OCI-M2 (cell line): Measurements from ENCODE around the gene PCDHB12.
"Not testable (repeated sequence)": the region's sequence is repeated elsewhere in the genome, so short reads cannot be mapped to it uniquely, and the experiment has no call there.

Experiments
- DNase-seq: peaks from one replicate; lab custom pipeline; 2025; ENCODE audit not compliant: unreplicated experiment; lab: John Stamatoyannopoulos, UW

The PCDHB12 gene

GRCh38 chr5:141208478-141208877, at the start of gene PCDHB12:
TSS of gene PCDHB12 (plus strand) at chr5:141208719. CDS start at chr5:141208908, 189 bp downstream.
- no peak for DNase-seq

DNA sequence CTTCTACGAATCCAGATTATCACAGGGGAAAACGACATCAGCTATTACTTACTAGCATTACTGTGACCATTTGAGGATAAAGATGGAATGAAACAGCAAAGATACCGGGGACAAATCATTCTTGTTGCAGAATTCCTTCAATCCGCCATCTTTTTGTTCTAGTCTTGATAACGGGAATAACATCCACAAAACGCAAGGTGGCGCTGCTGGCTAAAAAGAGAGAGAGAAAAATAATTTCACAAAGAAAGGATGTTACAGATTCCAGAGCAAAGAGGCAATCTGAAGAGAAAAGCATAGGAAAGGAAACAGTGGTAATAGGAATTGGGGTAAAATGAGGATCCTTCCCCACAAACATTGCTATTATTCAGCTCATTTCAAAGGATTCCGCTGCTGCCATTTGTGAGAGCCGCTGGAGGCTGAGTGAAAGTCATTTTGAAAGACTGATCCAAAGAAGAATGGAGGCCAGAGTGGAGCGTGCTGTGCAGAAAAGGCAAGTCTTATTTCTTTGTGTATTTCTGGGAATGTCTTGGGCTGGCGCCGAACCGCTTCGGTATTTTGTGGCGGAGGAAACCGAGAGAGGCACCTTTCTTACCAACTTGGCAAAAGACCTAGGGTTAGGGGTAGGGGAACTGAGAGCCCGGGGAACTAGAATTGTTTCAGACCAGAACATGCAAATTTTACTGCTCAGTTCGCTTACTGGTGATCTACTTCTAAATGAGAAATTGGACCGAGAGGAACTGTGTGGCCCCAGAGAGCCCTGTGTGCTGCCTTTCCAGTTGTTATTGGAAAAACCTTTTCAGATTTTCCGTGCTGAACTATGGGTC, 35.9 kb upstream of the PCDHB12 start, which contains the start of gene PCDHB7:
PCDHB7 (plus strand) TSS at position 264 of the 824 bp plus-strand sequence; CDS start at position 456, 192 bp downstream.
- no peak for DNase-seq

DNA sequence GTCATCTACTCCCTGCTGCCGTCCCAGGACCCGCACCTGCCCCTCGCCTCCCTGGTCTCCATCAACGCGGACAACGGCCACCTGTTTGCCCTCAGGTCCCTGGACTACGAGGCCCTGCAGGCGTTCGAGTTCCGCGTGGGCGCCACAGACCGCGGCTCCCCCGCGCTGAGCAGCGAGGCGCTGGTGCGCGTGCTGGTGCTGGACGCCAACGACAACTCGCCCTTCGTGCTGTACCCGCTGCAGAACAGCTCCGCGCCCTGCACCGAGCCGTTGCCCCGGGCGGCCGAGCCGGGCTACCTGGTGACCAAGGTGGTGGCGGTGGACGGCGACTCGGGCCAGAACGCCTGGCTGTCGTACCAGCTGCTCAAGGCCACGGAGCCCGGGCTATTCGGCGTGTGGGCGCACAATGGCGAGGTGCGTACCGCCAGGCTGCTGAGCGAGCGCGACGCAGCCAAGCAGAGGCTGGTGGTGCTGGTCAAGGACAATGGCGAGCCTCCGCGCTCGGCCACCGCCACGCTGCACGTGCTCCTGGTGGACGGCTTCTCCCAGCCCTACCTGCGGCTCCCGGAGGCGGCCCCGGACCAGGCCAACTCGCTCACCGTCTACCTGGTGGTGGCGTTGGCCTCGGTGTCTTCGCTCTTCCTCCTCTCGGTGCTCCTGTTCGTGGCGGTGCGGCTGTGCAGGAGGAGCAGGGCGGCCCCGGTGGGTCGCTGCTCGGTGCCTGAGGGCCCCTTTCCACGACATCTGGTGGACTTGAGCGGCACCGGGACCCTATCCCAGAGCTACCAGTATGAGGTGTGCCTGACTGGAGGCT, 34.0 kb upstream of the PCDHB12 start:
- not testable (repeated sequence) for DNase-seq

DNA sequence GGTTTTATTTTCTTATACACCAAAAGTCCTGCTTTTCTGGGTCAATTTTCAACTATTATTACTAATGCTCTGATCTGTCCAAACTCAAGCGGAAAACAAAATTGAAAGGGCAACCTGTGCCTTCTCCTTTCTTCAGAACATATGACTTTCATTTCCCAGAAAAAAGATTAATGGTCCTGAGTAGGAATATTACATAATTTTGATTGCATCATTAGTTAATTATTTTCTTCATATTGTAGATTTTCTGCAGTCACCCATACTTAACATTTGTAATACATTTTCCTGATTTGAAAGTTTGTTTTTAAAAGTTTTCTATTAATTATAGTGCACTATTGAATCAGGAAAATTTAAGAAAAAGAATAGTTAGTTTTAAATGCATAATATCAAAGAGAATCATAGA, 32.6 kb upstream of the PCDHB12 start:
- DNase-seq, result no peak

DNA sequence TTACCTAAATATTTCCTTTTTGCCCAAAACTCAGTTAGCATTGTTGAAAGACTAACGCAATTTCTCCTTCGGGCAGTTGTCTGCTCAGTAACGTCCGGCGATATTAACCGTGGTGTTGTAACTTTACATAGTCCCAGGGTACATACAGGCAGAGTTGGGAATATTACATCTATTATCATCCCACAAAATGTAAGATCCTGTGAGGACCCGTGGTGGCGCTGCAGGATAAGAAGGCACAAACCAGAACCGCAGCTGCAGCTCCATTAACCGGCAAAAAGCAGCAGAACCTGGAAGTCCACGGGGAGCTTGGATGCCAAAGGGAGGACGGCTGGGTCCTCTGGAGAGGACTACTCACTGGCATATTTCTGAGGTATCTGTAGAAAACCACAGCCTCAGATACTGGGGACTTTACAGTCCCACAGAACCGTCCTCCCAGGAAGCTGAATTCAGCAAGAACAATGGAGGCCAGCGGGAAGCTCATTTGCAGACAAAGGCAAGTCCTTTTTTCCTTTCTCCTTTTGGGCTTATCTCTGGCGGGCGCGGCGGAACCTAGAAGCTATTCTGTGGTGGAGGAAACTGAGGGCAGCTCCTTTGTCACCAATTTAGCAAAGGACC, 30.8 kb upstream of the PCDHB12 start, which contains the start of gene PCDHB8:
PCDHB8 (plus strand) TSS at position 214 of the 615 bp plus-strand sequence; CDS start at position 459, 245 bp downstream.
- not testable (repeated sequence) for DNase-seq

- not testable (repeated sequence) for DNase-seq
Observed at GRCh38 chr5:141179371-141179770, 29.1 kb upstream of the PCDHB12 start.

DNA sequence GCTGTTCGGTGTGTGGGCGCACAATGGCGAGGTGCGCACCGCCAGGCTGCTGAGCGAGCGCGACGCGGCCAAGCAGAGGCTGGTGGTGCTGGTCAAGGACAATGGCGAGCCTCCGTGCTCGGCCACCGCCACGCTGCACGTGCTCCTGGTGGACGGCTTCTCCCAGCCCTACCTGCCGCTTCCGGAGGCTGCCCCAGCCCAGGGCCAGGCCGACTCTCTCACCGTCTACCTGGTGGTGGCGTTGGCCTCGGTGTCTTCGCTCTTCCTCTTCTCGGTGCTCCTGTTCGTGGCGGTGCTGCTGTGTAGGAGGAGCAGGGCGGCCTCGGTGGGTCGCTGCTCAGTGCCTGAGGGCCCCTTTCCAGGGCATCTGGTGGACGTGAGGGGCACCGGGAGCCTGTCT, 28.6 kb upstream of the PCDHB12 start:
- not testable (repeated sequence) for DNase-seq

DNA sequence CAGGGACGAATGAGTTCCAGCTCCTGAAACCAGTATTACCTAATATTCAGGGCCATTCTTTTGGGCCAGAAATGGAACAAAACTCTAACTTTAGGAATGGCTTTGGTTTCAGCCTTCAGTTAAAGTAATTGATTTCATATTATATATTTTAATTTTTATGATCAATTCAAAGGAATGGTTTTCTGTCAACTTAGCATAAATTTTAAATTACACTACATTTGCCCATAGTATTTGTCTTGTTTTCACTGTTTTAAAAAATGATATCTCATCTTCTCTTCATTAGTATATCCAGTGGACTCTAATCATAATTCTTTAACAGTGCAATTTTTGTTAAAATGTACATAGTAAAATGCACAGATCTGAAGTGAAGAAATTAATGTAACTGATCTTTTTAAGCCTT, 28.2 kb upstream of the PCDHB12 start:
- no peak for DNase-seq

DNA sequence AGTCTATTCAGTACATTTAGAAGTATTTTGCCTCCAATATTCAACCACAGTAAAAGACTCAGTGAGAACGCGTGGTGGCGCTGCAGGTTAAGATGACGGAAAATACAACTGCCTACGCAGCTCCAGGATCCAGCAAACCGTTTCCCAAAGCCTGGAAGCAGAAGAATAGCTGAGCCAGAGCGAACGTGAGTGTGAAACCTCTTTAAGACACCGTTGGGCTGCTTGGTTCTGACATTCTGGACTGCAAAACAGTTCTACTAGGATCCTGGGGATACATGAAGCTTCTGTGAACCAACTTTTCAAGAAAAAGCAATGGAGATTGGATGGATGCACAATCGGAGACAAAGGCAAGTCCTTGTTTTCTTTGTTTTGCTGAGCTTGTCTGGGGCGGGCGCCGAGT, 26.3 kb upstream of the PCDHB12 start, which contains the start of gene PCDHB16:
PCDHB16 (plus strand) TSS at position 140 of the 400 bp plus-strand sequence; CDS start at position 313, 173 bp downstream.
- no peak for DNase-seq

DNA sequence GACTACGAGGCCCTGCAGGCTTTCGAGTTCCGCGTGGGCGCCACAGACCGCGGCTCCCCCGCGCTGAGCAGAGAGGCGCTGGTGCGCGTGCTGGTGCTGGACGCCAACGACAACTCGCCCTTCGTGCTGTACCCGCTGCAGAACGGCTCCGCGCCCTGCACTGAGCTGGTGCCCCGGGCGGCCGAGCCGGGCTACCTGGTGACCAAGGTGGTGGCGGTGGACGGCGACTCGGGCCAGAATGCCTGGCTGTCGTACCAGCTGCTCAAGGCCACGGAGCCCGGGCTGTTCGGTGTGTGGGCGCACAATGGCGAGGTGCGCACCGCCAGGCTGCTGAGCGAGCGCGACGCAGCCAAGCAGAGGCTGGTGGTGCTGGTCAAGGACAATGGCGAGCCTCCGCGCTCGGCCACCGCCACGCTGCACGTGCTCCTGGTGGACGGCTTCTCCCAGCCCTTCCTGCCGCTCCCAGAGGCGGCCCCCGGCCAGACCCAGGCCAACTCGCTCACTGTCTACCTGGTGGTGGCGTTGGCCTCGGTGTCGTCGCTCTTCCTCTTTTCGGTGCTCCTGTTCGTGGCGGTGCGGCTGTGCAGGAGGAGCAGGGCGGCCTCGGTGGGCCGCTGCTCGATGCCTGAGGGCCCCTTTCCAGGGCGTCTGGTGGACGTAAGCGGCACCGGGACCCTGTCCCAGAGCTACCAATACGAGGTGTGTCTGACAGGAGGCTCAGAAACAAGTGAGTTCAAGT, 24.2 kb upstream of the PCDHB12 start:
- not testable (repeated sequence) for DNase-seq

DNA sequence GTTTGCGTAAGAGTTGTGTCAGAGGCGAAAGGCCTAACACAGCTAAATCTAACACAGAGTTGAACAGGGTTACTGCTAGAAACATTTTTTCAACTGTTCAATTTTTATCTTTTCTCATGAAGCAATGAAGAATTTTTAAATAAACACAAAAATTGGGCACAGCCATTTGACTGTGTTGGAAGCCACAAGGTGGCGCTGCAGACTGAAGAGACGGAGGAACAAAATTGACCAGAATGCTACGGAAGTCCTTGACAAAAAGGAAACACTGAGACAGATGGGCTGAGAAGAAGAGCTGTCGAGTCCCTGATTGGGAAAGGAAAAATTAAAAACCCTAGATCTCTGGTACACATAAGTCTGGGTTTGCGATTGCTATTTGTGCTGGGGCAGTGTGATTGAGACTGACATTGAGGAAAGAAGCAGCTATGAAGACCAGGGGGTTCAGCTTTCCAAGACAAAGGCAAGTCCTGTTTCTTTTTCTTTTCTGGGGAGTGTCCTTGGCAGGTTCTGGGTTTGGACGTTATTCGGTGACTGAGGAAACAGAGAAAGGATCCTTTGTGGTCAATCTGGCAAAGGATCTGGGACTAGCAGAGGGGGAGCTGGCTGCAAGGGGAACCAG, 21.5 kb upstream of the PCDHB12 start, which contains the start of gene PCDHB9:
PCDHB9 (plus strand) TSS at position 265 of the 616 bp plus-strand sequence; CDS start at position 423, 158 bp downstream.
- DNase-seq, result no peak

DNA sequence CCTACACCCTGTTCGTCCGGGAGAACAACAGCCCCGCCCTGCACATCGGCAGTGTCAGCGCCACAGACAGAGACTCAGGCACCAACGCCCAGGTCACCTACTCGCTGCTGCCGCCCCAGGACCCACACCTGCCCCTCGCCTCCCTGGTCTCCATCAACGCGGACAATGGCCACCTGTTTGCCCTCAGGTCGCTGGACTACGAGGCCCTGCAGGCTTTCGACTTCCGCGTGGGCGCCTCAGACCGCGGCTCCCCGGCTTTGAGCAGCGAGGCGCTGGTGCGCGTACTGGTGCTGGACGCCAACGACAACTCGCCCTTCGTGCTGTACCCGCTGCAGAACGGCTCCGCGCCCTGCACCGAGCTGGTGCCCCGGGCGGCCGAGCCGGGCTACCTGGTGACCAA, 19.8 kb upstream of the PCDHB12 start:
- DNase-seq, result not testable (repeated sequence)

GRCh38 chr5:141189131-141189530, 19.4 kb upstream of the PCDHB12 start:
- not testable (repeated sequence) for DNase-seq

GRCh38 chr5:141192110-141192725, 16.3 kb upstream of the PCDHB12 start, which contains the start of gene PCDHB10:
TSS of gene PCDHB10 (plus strand) at chr5:141192353. CDS start at chr5:141192553, 200 bp downstream.
- DNase-seq, result no peak

DNA sequence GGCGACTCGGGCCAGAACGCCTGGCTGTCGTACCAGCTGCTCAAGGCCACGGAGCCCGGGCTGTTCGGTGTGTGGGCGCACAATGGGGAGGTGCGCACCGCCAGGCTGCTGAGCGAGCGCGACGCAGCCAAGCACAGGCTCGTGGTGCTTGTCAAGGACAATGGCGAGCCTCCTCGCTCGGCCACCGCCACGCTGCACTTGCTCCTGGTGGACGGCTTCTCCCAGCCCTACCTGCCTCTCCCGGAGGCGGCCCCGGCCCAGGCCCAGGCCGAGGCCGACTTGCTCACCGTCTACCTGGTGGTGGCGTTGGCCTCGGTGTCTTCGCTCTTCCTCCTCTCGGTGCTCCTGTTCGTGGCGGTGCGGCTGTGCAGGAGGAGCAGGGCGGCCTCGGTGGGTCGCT, 14.2 kb upstream of the PCDHB12 start:
- DNase-seq, result not testable (repeated sequence)

DNA sequence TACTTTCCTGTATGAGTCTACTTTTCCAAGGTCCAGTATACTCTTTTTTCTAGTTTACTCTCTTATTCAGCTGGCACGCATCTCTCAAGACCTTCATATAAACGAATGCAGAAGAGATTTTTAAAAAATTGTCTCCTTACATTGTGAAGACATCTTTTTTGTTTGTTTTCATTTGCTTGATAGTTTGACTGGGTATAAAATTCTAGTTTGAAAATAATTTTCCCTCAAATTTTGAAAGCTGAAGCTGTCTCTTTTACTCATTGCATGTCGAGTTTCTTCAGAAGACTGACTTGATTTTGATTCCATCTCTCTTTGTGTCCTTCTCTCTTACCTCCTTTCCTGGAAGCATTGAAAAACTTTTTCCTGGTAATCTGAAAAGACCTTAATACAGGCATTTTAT, 12.2 kb upstream of the PCDHB12 start:
- DNase-seq, result no peak

GRCh38 chr5:141199359-141200235, 8.9 kb upstream of the PCDHB12 start, which contains the start of gene PCDHB11:
TSS of gene PCDHB11 (plus strand) at chr5:141199627. CDS start at chr5:141199775, 148 bp downstream.
- peak; percentile 51 for DNase-seq

GRCh38 chr5:141201126-141201525, 7.4 kb upstream of the PCDHB12 start:
- DNase-seq, result not testable (repeated sequence)
